ENCODE data around the gene LSP1.

The LSP1 gene

GRCh38 chr11:1858576-1858975 lies 5.7 kb downstream of the LSP1 start:
- Histone ChIP-seq H3K36me3 (ENCODE audit: control insufficient read depth, insufficient read depth, low read length) (no peaks in the 10 kb centered on the region), H3K56ac (ENCODE audit: low read length) (no peak overlapping the region)
- no peak for DNase-seq

GRCh38 chr11:1859004-1859403 lies 6.1 kb downstream of the LSP1 start:
- WGBS (ENCODE audit: extremely low coverage, insufficient coverage, low lambda C conversion rate), result no CpG with 5 or more reads among the region's 4 CpGs
- Histone ChIP-seq H3K4me2 (ENCODE audit: low read length) (no peak overlapping the region), H3K4me1 (ENCODE audit: control insufficient read depth, low read depth, low read length) (no peaks in the 10 kb centered on the region), H2BK5ac (ENCODE audit: low read length) (no peak overlapping the region), H3K27ac (ENCODE audit: low read depth, low read length) (no peak overlapping the region), H3K79me2 (ENCODE audit: control insufficient read depth, insufficient read depth, low read length) (no peaks in the 10 kb centered on the region), H2AK5ac (ENCODE audit: low read length) (no peak overlapping the region), H3K18ac (ENCODE audit: low read length) (no peak overlapping the region), H3K36me3 (ENCODE audit: control insufficient read depth, insufficient read depth, low read length) (no peaks in the 10 kb centered on the region), H2BK15ac (replicated peaks; ENCODE audit: low read depth) (no peak overlapping the region), H4K8ac (ENCODE audit: low read depth, low read length) (no peak overlapping the region), H3K56ac (ENCODE audit: low read length) (no peak overlapping the region), H3K4me3 (ENCODE audit: low read length) (no peak overlapping the region), H3K9ac (ENCODE audit: low read length) (no peak overlapping the region), H3K23ac (ENCODE audit: low read length) (no peak overlapping the region), H4K5ac (ENCODE audit: low read length) (no peak overlapping the region), H2BK120ac (ENCODE audit: low read depth, low read length) (no peak overlapping the region), H3K27me3 (ENCODE audit: insufficient read depth, low read length, poor library complexity) (no peaks in the 10 kb centered on the region), H3K4ac (ENCODE audit: low read depth, low read length) (no peak overlapping the region), H3K79me1 (ENCODE audit: low read length) (no peaks in the 10 kb centered on the region)
- DNase-seq, result no peak

More at GRCh38 chr11:1858576-1858975, 5.7 kb downstream of the LSP1 start:
- no peak overlapping the region for H2AK5ac ChIP-seq (ENCODE audit: low read length)
- no peak overlapping the region for H3K27ac ChIP-seq (ENCODE audit: low read depth, low read length)
- no peak overlapping the region for H2BK120ac ChIP-seq (ENCODE audit: low read depth, low read length)
- H3K4me3 ChIP-seq (ENCODE audit: low read length), result no peak overlapping the region
- no peak overlapping the region for H3K18ac ChIP-seq (ENCODE audit: low read length)
- H3K4me2 ChIP-seq (ENCODE audit: low read length), result no peak overlapping the region
- H4K8ac ChIP-seq (ENCODE audit: low read depth, low read length), result no peak overlapping the region
- H2BK5ac ChIP-seq (ENCODE audit: low read length), result no peak overlapping the region
- H3K9ac ChIP-seq (ENCODE audit: low read length), result no peak overlapping the region
- no peak overlapping the region for H2BK15ac ChIP-seq (replicated peaks; ENCODE audit: low read depth)
- no peak overlapping the region for H4K5ac ChIP-seq (ENCODE audit: low read length)
- no peak overlapping the region for H3K23ac ChIP-seq (ENCODE audit: low read length)
- no peaks in the 10 kb centered on the region for H3K27me3 ChIP-seq (ENCODE audit: insufficient read depth, low read length, poor library complexity)
- no peaks in the 10 kb centered on the region for H3K79me2 ChIP-seq (ENCODE audit: control insufficient read depth, insufficient read depth, low read length)
- H3K4me1 ChIP-seq (ENCODE audit: control insufficient read depth, low read depth, low read length), result no peaks in the 10 kb centered on the region
- WGBS (ENCODE audit: extremely low coverage, insufficient coverage, low lambda C conversion rate), result no CpG with 5 or more reads among the region's 7 CpGs
- no peaks in the 10 kb centered on the region for H3K79me1 ChIP-seq (ENCODE audit: low read length)
- no peak overlapping the region for H3K4ac ChIP-seq (ENCODE audit: low read depth, low read length)

- no peak overlapping the region for H3K23ac ChIP-seq (ENCODE audit: low read length)
- no peak overlapping the region for H3K18ac ChIP-seq (ENCODE audit: low read length)
- WGBS (ENCODE audit: extremely low coverage, insufficient coverage, low lambda C conversion rate), result no CpG with 5 or more reads among the region's 1 CpG
- no peaks in the 10 kb centered on the region for H3K79me2 ChIP-seq (ENCODE audit: control insufficient read depth, insufficient read depth, low read length)
- H2BK120ac ChIP-seq (ENCODE audit: low read depth, low read length), result no peak overlapping the region
- H4K8ac ChIP-seq (ENCODE audit: low read depth, low read length), result no peak overlapping the region
- no peak overlapping the region for H3K56ac ChIP-seq (ENCODE audit: low read length)
- no peak overlapping the region for H2AK5ac ChIP-seq (ENCODE audit: low read length)
- no peaks in the 10 kb centered on the region for H3K27me3 ChIP-seq (ENCODE audit: insufficient read depth, low read length, poor library complexity)
- H2BK5ac ChIP-seq (ENCODE audit: low read length), result no peak overlapping the region
- H3K79me1 ChIP-seq (ENCODE audit: low read length), result no peaks in the 10 kb centered on the region
- no peaks in the 10 kb centered on the region for H3K36me3 ChIP-seq (ENCODE audit: control insufficient read depth, insufficient read depth, low read length)
- no peak overlapping the region for H4K5ac ChIP-seq (ENCODE audit: low read length)
- no peak overlapping the region for H2BK15ac ChIP-seq (replicated peaks; ENCODE audit: low read depth)
- H3K4me1 ChIP-seq (ENCODE audit: control insufficient read depth, low read depth, low read length), result no peaks in the 10 kb centered on the region
- no peak overlapping the region for H3K4me3 ChIP-seq (ENCODE audit: low read length)
- H3K4ac ChIP-seq (ENCODE audit: low read depth, low read length), result no peak overlapping the region
- no peak overlapping the region for H3K4me2 ChIP-seq (ENCODE audit: low read length)
- H3K9ac ChIP-seq (ENCODE audit: low read length), result no peak overlapping the region
- no peak overlapping the region for H3K27ac ChIP-seq (ENCODE audit: low read depth, low read length)
- no peak for DNase-seq
These were observed 7.2 kb downstream of the LSP1 start for GRCh38 chr11:1860108-1860507.

- H3K27me3 ChIP-seq (ENCODE audit: insufficient read depth, low read length, poor library complexity), result no peaks in the 10 kb centered on the region
- no peak overlapping the region for H3K18ac ChIP-seq (ENCODE audit: low read length)
- H2AK5ac ChIP-seq (ENCODE audit: low read length), result no peak overlapping the region
- H4K8ac ChIP-seq (ENCODE audit: low read depth, low read length), result no peak overlapping the region
- no peak overlapping the region for H3K56ac ChIP-seq (ENCODE audit: low read length)
- no peak overlapping the region for H4K5ac ChIP-seq (ENCODE audit: low read length)
- DNase-seq, result no peak
- no peak overlapping the region for H3K4me3 ChIP-seq (ENCODE audit: low read length)
- no peak overlapping the region for H3K4me2 ChIP-seq (ENCODE audit: low read length)
- H3K4me1 ChIP-seq (ENCODE audit: control insufficient read depth, low read depth, low read length), result no peaks in the 10 kb centered on the region
- H3K9ac ChIP-seq (ENCODE audit: low read length), result no peak overlapping the region
- no CpG with 5 or more reads among the region's 4 CpGs for WGBS (ENCODE audit: extremely low coverage, insufficient coverage, low lambda C conversion rate)
- no peaks in the 10 kb centered on the region for H3K79me1 ChIP-seq (ENCODE audit: low read length)
- no peaks in the 10 kb centered on the region for H3K79me2 ChIP-seq (ENCODE audit: control insufficient read depth, insufficient read depth, low read length)
- no peak overlapping the region for H3K4ac ChIP-seq (ENCODE audit: low read depth, low read length)
- no peaks in the 10 kb centered on the region for H3K36me3 ChIP-seq (ENCODE audit: control insufficient read depth, insufficient read depth, low read length)
- no peak overlapping the region for H2BK5ac ChIP-seq (ENCODE audit: low read length)
- H3K27ac ChIP-seq (ENCODE audit: low read depth, low read length), result no peak overlapping the region
- H2BK15ac ChIP-seq (replicated peaks; ENCODE audit: low read depth), result no peak overlapping the region
- H2BK120ac ChIP-seq (ENCODE audit: low read depth, low read length), result no peak overlapping the region
- H3K23ac ChIP-seq (ENCODE audit: low read length), result no peak overlapping the region
These were observed 8.8 kb downstream of the LSP1 start for GRCh38 chr11:1861435-1862411.

GRCh38 chr11:1862588-1863351 lies 9.9 kb downstream of the LSP1 start:
- H3K4me3 ChIP-seq (ENCODE audit: low read length), result no peak overlapping the region
- H3K27ac ChIP-seq (ENCODE audit: low read depth, low read length), result no peak overlapping the region
- no peaks in the 10 kb centered on the region for H3K79me2 ChIP-seq (ENCODE audit: control insufficient read depth, insufficient read depth, low read length)
- H2BK120ac ChIP-seq (ENCODE audit: low read depth, low read length), result no peak overlapping the region
- no peaks in the 10 kb centered on the region for H3K4me1 ChIP-seq (ENCODE audit: control insufficient read depth, low read depth, low read length)
- no CpG with 5 or more reads among the region's 14 CpGs for WGBS (ENCODE audit: extremely low coverage, insufficient coverage, low lambda C conversion rate)
- H4K8ac ChIP-seq (ENCODE audit: low read depth, low read length), result no peak overlapping the region
- H3K9ac ChIP-seq (ENCODE audit: low read length), result no peak overlapping the region
- no peak overlapping the region for H4K5ac ChIP-seq (ENCODE audit: low read length)
- H3K23ac ChIP-seq (ENCODE audit: low read length), result no peak overlapping the region
- H3K27me3 ChIP-seq (ENCODE audit: insufficient read depth, low read length, poor library complexity), result no peaks in the 10 kb centered on the region
- H3K4me2 ChIP-seq (ENCODE audit: low read length), result no peak overlapping the region
- H3K4ac ChIP-seq (ENCODE audit: low read depth, low read length), result no peak overlapping the region
- no peaks in the 10 kb centered on the region for H3K79me1 ChIP-seq (ENCODE audit: low read length)
- no peak overlapping the region for H2AK5ac ChIP-seq (ENCODE audit: low read length)
- no peaks in the 10 kb centered on the region for H3K36me3 ChIP-seq (ENCODE audit: control insufficient read depth, insufficient read depth, low read length)
- H3K56ac ChIP-seq (ENCODE audit: low read length), result no peak overlapping the region
- no peak for DNase-seq
- H2BK15ac ChIP-seq (replicated peaks; ENCODE audit: low read depth), result no peak overlapping the region
- H3K18ac ChIP-seq (ENCODE audit: low read length), result no peak overlapping the region
- H2BK5ac ChIP-seq (ENCODE audit: low read length), result no peak overlapping the region

All from mesendoderm (in vitro differentiated cells).